SK-N-SH (cell line): ENCODE results near the gene IL1R1. TPM values are rescaled to one million over a fixed set of nuclear protein-coding genes. Genes with fewer than 3 reads are reported as not detected.

Experiments used
- CTCF ChIA-PET: fragments of 300-600, 350-600 bp; formaldehyde crosslinking; extraction: SDS; loops from one replicate; lab custom pipeline; 2021; lab: Yijun Ruan, JAX
- POLR2A ChIA-PET: fragments of 350-600 bp; sonication (Branson Sonifier 250); formaldehyde crosslinking; extraction: SDS; loops from one replicate; lab custom pipeline; 2020; ENCODE audit warnings: antibody characterized with exemption, inconsistent platforms; lab: Yijun Ruan, JAX
- DNase-seq: peaks from one replicate; pipeline ENCODE4 v3.0.0; 2012
- H2AFZ ChIP-seq: fragments of 200-600 bp; sonication (generic); 2 replicates; pipeline ENCODE4 v1.8.1; 2016; ENCODE audit warnings: antibody characterized with exemption, mild to moderate bottlenecking, low read depth
- H3F3A ChIP-seq: fragments of 200-600 bp; sonication (generic); replicated peaks from 2 replicates; pipeline ENCODE3; 2016; ENCODE audit warnings: antibody characterized with exemption, mild to moderate bottlenecking; ENCODE audit not compliant: insufficient read depth
- H3K27ac ChIP-seq, 2 experiments: fragments of 200-500 bp in 1 of 2; fragments of 200-600 bp in 1 of 2; sonication (Bioruptor generic) in 1 of 2; sonication (generic), shearing (Covaris generic) in 1 of 2; 2 replicates each; pipeline versions ENCODE4 v1.5.1 to v1.6.1; 2014 to 2016; ENCODE audit warnings: low read depth in 2 of 2, inconsistent platforms in 1 of 2, low read length in 1 of 2, mild to moderate bottlenecking in 1 of 2, mixed read lengths in 1 of 2
- H3K27me3 ChIP-seq: fragments of 200-600 bp; sonication (generic), shearing (Covaris generic); 2 replicates; pipeline ENCODE4 v1.6.1; 2016; ENCODE audit warnings: mixed run types; ENCODE audit not compliant: insufficient read depth
- H3K36me3 ChIP-seq, 2 experiments: fragments of 200-500 bp in 1 of 2; fragments of 200-600 bp in 1 of 2; sonication (Bioruptor generic) in 1 of 2; sonication (generic) in 1 of 2; replicated peaks in 1 of 2; 2 replicates each; pipeline versions ENCODE3 to v1.5.1; 2014 to 2016; ENCODE audit warnings: low read length in 1 of 2, mild to moderate bottlenecking in 1 of 2; ENCODE audit not compliant: insufficient read depth in 2 of 2, control insufficient read depth in 1 of 2
- H3K4me1 ChIP-seq, 2 experiments: fragments of 200-500 bp in 1 of 2; fragments of 200-600 bp in 1 of 2; sonication (Bioruptor generic) in 1 of 2; sonication (generic), shearing (Covaris generic) in 1 of 2; 2 replicates each; pipeline versions ENCODE4 v1.5.1 to v1.6.1; 2014 to 2016; ENCODE audit warnings: low read depth in 1 of 2, low read length in 1 of 2, mixed run types in 1 of 2; ENCODE audit not compliant: insufficient read depth in 2 of 2, control insufficient read depth in 1 of 2
- H3K4me2 ChIP-seq: fragments of 200-600 bp; sonication (generic), shearing (Covaris generic); 2 replicates; pipeline ENCODE4 v1.6.1; 2017; ENCODE audit warnings: mixed run types
- H3K4me3 ChIP-seq, 2 experiments: fragments of 200-500 bp in 1 of 2; fragments of 200-600 bp in 1 of 2; sonication (Bioruptor generic) in 1 of 2; sonication (generic), shearing (Covaris generic) in 1 of 2; 2 replicates each; pipeline versions ENCODE4 v1.5.1 to v1.8.1; 2014 to 2016; ENCODE audit warnings: low read depth in 2 of 2, inconsistent platforms in 1 of 2, low read length in 1 of 2, mild to moderate bottlenecking in 1 of 2, mixed read lengths in 1 of 2, moderate library complexity in 1 of 2
- H3K79me2 ChIP-seq: fragments of 200-600 bp; sonication (generic); 2 replicates; pipeline ENCODE4 v1.8.1; 2017; ENCODE audit warnings: mild to moderate bottlenecking; ENCODE audit not compliant: insufficient read depth
- H3K9ac ChIP-seq: fragments of 200-600 bp; sonication (generic); 2 replicates; pipeline ENCODE4 v1.6.1; 2017; ENCODE audit warnings: mixed run types
- H3K9me2 ChIP-seq: fragments of 200-600 bp; sonication (generic); 2 replicates; pipeline ENCODE4 v1.6.1; 2017; ENCODE audit warnings: mixed run types
- H3K9me3 ChIP-seq: fragments of 200-600 bp; sonication (generic); 2 replicates; pipeline ENCODE4 v1.6.1; 2017; ENCODE audit warnings: mixed run types, mild to moderate bottlenecking, moderate library complexity
- H4K20me1 ChIP-seq: fragments of 200-600 bp; sonication (generic); 2 replicates; pipeline ENCODE4 v1.6.1; 2017; ENCODE audit warnings: mild to moderate bottlenecking, mixed run types; ENCODE audit not compliant: insufficient read depth
- EP300 ChIP-seq, 2 experiments: IDR thresholded peaks; 2 replicates each; pipeline versions ENCODE4 v1.4.0 to v1.6.1; 2012; ENCODE audit warnings: borderline replicate concordance in 1 of 2, low read depth in 1 of 2, low read length in 1 of 2
- FOSL2 ChIP-seq: IDR thresholded peaks from 2 replicates; pipeline ENCODE4 v1.4.0; 2012; ENCODE audit warnings: low read depth, mild to moderate bottlenecking, moderate library complexity, borderline replicate concordance
- FOXJ3 ChIP-seq: sonication (generic); formaldehyde crosslinking; IDR thresholded peaks from 2 replicates; pipeline ENCODE4 v1.5.1; 2020; ENCODE audit warnings: mild to moderate bottlenecking, missing genetic modification reagents
- FOXM1 ChIP-seq: IDR thresholded peaks from 2 replicates; pipeline ENCODE4 v1.4.0; 2012; ENCODE audit warnings: low read depth, mild to moderate bottlenecking
- GABPA ChIP-seq: IDR thresholded peaks from 2 replicates; pipeline ENCODE4 v1.4.0; 2012; ENCODE audit warnings: low read depth, mild to moderate bottlenecking
- IRF3 ChIP-seq: fragments of 150-350 bp; IDR thresholded peaks from 2 replicates; pipeline ENCODE4 v1.6.1; 2016; ENCODE audit warnings: mild to moderate bottlenecking, low read depth, low read length
- MXI1 ChIP-seq: IDR thresholded peaks from 2 replicates; pipeline ENCODE4 v1.6.1; 2012; ENCODE audit warnings: mild to moderate bottlenecking, low read depth, low read length, improper control_type of control experiment
- NRF1 ChIP-seq: IDR thresholded peaks from 2 replicates; pipeline ENCODE4 v1.6.1; 2012; ENCODE audit warnings: low read depth, mild to moderate bottlenecking, low read length
- PBX3 ChIP-seq: IDR thresholded peaks from 2 replicates; pipeline ENCODE4; 2012
- POLR2AphosphoS5 ChIP-seq: IDR thresholded peaks from 2 replicates; pipeline ENCODE4 v1.6.1; 2012; ENCODE audit warnings: low read depth, low read length
- RAD21 ChIP-seq: IDR thresholded peaks from 2 replicates; pipeline ENCODE4 v1.6.1; 2012; ENCODE audit warnings: mild to moderate bottlenecking, low read length
- RFX5 ChIP-seq: IDR thresholded peaks from 2 replicates; pipeline ENCODE4 v1.6.1; 2012; ENCODE audit warnings: mild to moderate bottlenecking, improper control_type of control experiment, low read length
- SMC3 ChIP-seq: IDR thresholded peaks from 2 replicates; pipeline ENCODE4 v1.6.1; 2012; ENCODE audit warnings: low read depth, low read length, improper control_type of control experiment
- TCF12 ChIP-seq: IDR thresholded peaks from 2 replicates; pipeline ENCODE4 v1.4.0; 2012
- TEAD4 ChIP-seq: IDR thresholded peaks from 2 replicates; pipeline ENCODE4 v1.4.0; 2012; ENCODE audit warnings: mild to moderate bottlenecking, borderline replicate concordance; ENCODE audit not compliant: insufficient read depth
- USF1 ChIP-seq: IDR thresholded peaks from 2 replicates; pipeline ENCODE4 v1.4.0; 2012; ENCODE audit warnings: low read depth, borderline replicate concordance
- WGBS: methylation state at CpG from one replicate; pipeline ENCODE4 v1.1.6; 2017; ENCODE audit warnings: low lambda C conversion rate; 5-methylcytosine and 5-hydroxymethylcytosine counted together
- polyA plus RNA-seq, 3 experiments: library from polyadenylated mRNA; depleted of rRNA; stranded (reverse); fragments of >200 nt; gene quantifications; 2 replicates each; pipeline ENCODE4 v1.2.3, GENCODE V29; 2012
- TF ChIP-seq, protein P1 (sequence below): fragments of 150-350 bp; IDR thresholded peaks from 2 replicates; pipeline ENCODE4 v1.6.1; 2017; ENCODE audit warnings: antibody characterized with exemption, low read length, low read depth, borderline replicate concordance

Gene IL1R1
- polyA plus RNA-seq, 1 of the 3 experiments (the other 2 are of a cell fraction) = 13.3 TPM

GRCh38 chr2:102194609-102195268 is 52.2 kb downstream of the IL1R1 start:
- Histone ChIP-seq H3K9ac (no peak overlapping the region), H3K4me3 (no peak overlapping the region), H4K20me1 (no peaks in the 10 kb centered on the region), H3K27ac (no peak overlapping the region), H3K9me3 (no peaks in the 10 kb centered on the region), H3K4me2 (no peak overlapping the region), H3K36me3 (no peaks in the 10 kb centered on the region), H3K4me1 (no peaks in the 10 kb centered on the region), H2AFZ (no peak overlapping the region), H3K9me2 (no peaks in the 10 kb centered on the region), H3F3A (no peaks in the 10 kb centered on the region), H3K79me2 (no peaks in the 10 kb centered on the region), H3K27me3 (no peaks in the 10 kb centered on the region)
- POLR2A ChIA-PET = no interaction called here
- TF ChIP-seq SMC3 = no peak
- TF ChIP-seq FOXJ3 (CRISPR knock-in tag) = no peak
- no peak for TF ChIP-seq USF1
- TF ChIP-seq POLR2AphosphoS5 = no peak
- no peak for TF ChIP-seq FOSL2
- TF ChIP-seq, protein P1, sequence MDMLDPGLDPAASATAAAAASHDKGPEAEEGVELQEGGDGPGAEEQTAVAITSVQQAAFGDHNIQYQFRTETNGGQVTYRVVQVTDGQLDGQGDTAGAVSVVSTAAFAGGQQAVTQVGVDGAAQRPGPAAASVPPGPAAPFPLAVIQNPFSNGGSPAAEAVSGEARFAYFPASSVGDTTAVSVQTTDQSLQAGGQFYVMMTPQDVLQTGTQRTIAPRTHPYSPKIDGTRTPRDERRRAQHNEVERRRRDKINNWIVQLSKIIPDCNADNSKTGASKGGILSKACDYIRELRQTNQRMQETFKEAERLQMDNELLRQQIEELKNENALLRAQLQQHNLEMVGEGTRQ = no peak
- no peak for TF ChIP-seq MXI1
- TF ChIP-seq FOXM1 = no peak
- no peak for TF ChIP-seq GABPA
- TF ChIP-seq IRF3 = no peak
- TF ChIP-seq TEAD4 = no peak
- TF ChIP-seq RAD21 = no peak
- TF ChIP-seq PBX3 = no peak
- no peak for TF ChIP-seq RFX5
- no peak for TF ChIP-seq EP300 (IDR thresholded peaks at IDR 0.05; ENCODE audit: borderline replicate concordance in 1 of 2, low read depth in 1 of 2, low read length in 1 of 2)
- no peak for TF ChIP-seq NRF1
- TF ChIP-seq TCF12 = no peak
- CTCF ChIA-PET = interaction anchor here (1.0 kb wide), 1 partner anchor 46 kb away, joined by 3 read pairs; no protein-coding TSS in a partner anchor
- WGBS = 25% methylated on average over 5 of the region's 5 CpGs
- DNase-seq = no peak
